ENCODE results near the gene ELN. TPM values are rescaled to one million over a fixed set of nuclear protein-coding genes. Genes with fewer than 3 reads are reported as not detected.

Gene ELN
- total RNA-seq, 1 donor from 2014 or later = 0.47 TPM

DNA sequence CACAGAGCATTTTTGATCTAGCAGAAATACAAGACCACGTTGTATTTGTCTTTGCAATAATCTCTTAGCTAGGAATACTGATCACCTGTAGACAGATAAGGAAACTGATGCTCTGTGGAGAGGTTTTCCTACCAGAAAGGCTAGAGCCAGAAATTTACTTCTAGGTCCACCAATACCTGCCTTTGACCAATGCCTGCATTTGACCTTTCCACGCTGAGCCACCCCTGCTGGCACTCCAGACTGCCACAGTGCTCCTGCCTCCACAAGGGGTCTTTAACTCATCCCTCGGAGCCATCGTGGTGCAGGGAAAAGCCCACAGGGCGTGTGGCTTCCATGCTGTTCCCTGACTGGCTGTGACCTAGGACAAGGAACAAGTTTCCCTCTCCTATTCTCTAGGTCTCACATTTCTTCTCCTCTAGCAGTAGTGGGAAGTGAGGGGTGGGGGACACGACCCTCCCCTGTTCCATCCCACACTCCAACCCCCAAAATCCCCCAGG lies 1.5 kb upstream of the ELN start:
- Histone ChIP-seq H3K79me2 (ENCODE audit: low read depth) (no peaks in the 10 kb centered on the region), H3K4me3 (no peak overlapping the region), H4K20me1 (ENCODE audit: low read depth) (no peaks in the 10 kb centered on the region), H3K27me3 (peaks cover 10% of the 10 kb centered on the region), H2AFZ (replicated peaks) (peak overlapping the region; percentile 59), H3F3A (ENCODE audit: low read depth) (no peaks in the 10 kb centered on the region), H3K9me3 (ENCODE audit: low read depth) (no peaks in the 10 kb centered on the region), H3K9ac (no peak overlapping the region), H3K27ac (no peak overlapping the region), H3K36me3 (no peaks in the 10 kb centered on the region), H3K4me2 (no peak overlapping the region), H3K4me1 (peaks cover 17% of the 10 kb centered on the region)
- Mint-ChIP-seq H3K4me3 (no peak overlapping the region), H3K36me3 (no peaks in the 10 kb centered on the region), H3K27ac (peak overlapping the region; percentile 87), H3K9me3 (no peaks in the 10 kb centered on the region), H3K27me3 (ENCODE audit: insufficient read depth, low read depth) (peaks cover 20% of the 10 kb centered on the region), H3K4me1 (peaks cover 48% of the 10 kb centered on the region)
- no peak for DNase-seq (ENCODE audit: low spot score)
- TF ChIP-seq, protein P1, sequence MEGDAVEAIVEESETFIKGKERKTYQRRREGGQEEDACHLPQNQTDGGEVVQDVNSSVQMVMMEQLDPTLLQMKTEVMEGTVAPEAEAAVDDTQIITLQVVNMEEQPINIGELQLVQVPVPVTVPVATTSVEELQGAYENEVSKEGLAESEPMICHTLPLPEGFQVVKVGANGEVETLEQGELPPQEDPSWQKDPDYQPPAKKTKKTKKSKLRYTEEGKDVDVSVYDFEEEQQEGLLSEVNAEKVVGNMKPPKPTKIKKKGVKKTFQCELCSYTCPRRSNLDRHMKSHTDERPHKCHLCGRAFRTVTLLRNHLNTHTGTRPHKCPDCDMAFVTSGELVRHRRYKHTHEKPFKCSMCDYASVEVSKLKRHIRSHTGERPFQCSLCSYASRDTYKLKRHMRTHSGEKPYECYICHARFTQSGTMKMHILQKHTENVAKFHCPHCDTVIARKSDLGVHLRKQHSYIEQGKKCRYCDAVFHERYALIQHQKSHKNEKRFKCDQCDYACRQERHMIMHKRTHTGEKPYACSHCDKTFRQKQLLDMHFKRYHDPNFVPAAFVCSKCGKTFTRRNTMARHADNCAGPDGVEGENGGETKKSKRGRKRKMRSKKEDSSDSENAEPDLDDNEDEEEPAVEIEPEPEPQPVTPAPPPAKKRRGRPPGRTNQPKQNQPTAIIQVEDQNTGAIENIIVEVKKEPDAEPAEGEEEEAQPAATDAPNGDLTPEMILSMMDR (IDR thresholded peaks at IDR 0.05) = no peak
- TF ChIP-seq EZH2phosphoT487 (IDR thresholded peaks at IDR 0.05) (no peak), EZH2 (IDR thresholded peaks at IDR 0.05) (no peak)

GRCh38 chr7:74026903-74027682 lies 880 bp upstream of the ELN start:
- no peak overlapping the region for H3K4me3 ChIP-seq
- Mint-ChIP-seq H3K9me3 (no peaks in the 10 kb centered on the region), H3K4me3 (no peak overlapping the region), H3K36me3 (no peaks in the 10 kb centered on the region), H3K27ac (peak overlapping the region; percentile 87), H3K27me3 (ENCODE audit: insufficient read depth, low read depth) (peaks cover 20% of the 10 kb centered on the region), H3K4me1 (peaks cover 53% of the 10 kb centered on the region)
- H3K36me3 ChIP-seq = no peaks in the 10 kb centered on the region
- no peaks in the 10 kb centered on the region for H3K79me2 ChIP-seq (ENCODE audit: low read depth)
- H3K27ac ChIP-seq = no peak overlapping the region
- H4K20me1 ChIP-seq (ENCODE audit: low read depth) = no peaks in the 10 kb centered on the region
- H3F3A ChIP-seq (ENCODE audit: low read depth) = no peaks in the 10 kb centered on the region
- H3K27me3 ChIP-seq = peaks cover 10% of the 10 kb centered on the region
- H3K9ac ChIP-seq = no peak overlapping the region
- peak overlapping the region; percentile 59 for H2AFZ ChIP-seq (replicated peaks)
- H3K4me2 ChIP-seq = peak overlapping the region; percentile 42
- peak; percentile 76 for DNase-seq (ENCODE audit: low spot score)
- peaks cover 17% of the 10 kb centered on the region for H3K4me1 ChIP-seq
- H3K9me3 ChIP-seq (ENCODE audit: low read depth) = no peaks in the 10 kb centered on the region
- TF ChIP-seq EZH2phosphoT487 (IDR thresholded peaks at IDR 0.05) (no peak), EZH2 (IDR thresholded peaks at IDR 0.05) (no peak)
- TF ChIP-seq, protein P1 (IDR thresholded peaks at IDR 0.05) = peak; percentile 87

- Histone ChIP-seq H4K20me1 (ENCODE audit: low read depth) (no peaks in the 10 kb centered on the region), H2AFZ (replicated peaks) (no peak overlapping the region), H3K27me3 (peaks cover 10% of the 10 kb centered on the region), H3K9ac (no peak overlapping the region), H3K4me3 (no peak overlapping the region), H3K4me2 (peak overlapping the region; percentile 42), H3K9me3 (ENCODE audit: low read depth) (no peaks in the 10 kb centered on the region), H3F3A (ENCODE audit: low read depth) (peaks cover 3% of the 10 kb centered on the region), H3K27ac (no peak overlapping the region), H3K79me2 (ENCODE audit: low read depth) (no peaks in the 10 kb centered on the region), H3K36me3 (no peaks in the 10 kb centered on the region), H3K4me1 (peaks cover 22% of the 10 kb centered on the region)
- Mint-ChIP-seq H3K27ac (peak overlapping the region; percentile 5), H3K27me3 (ENCODE audit: insufficient read depth, low read depth) (peaks cover 20% of the 10 kb centered on the region), H3K36me3 (no peaks in the 10 kb centered on the region), H3K4me3 (no peak overlapping the region), H3K4me1 (peaks cover 52% of the 10 kb centered on the region), H3K9me3 (no peaks in the 10 kb centered on the region)
- TF ChIP-seq, protein P1 (IDR thresholded peaks at IDR 0.05) = no peak
- TF ChIP-seq EZH2 (IDR thresholded peaks at IDR 0.05) = no peak
- no peak for TF ChIP-seq EZH2phosphoT487 (IDR thresholded peaks at IDR 0.05)
- no peak for DNase-seq (ENCODE audit: low spot score)
Measured at GRCh38 chr7:74028321-74028838, 407 bp downstream of the ELN start.
